Measurements from ENCODE around the gene INAFM1. TPM values are rescaled to one million over a fixed set of nuclear protein-coding genes. Genes with fewer than 3 reads are reported as not detected.
A peak's percentile ranks its signal among the peaks of the same experiment; 100 is the strongest.

INAFM1 gene
- polyA plus RNA-seq, 1 donor = 9.2 TPM

GRCh38 chr19:47312366-47313006, 37.8 kb downstream of the INAFM1 start:
- H3K27me3 ChIP-seq (ENCODE audit: control insufficient read depth, insufficient read depth, low read length) = peaks cover 2% of the 10 kb centered on the region
- no CpG with 5 or more reads among the region's 5 CpGs for WGBS (ENCODE audit: insufficient coverage, low lambda C conversion rate)
- H3K4me3 ChIP-seq (ENCODE audit: low read length) = no peak overlapping the region
- no peaks in the 10 kb centered on the region for H3K36me3 ChIP-seq (ENCODE audit: control insufficient read depth, insufficient read depth, low read length)
- H3K4me1 ChIP-seq (ENCODE audit: control insufficient read depth, insufficient read depth, low read length) = no peaks in the 10 kb centered on the region
- DNase-seq = no peak
- H3K27ac ChIP-seq (ENCODE audit: low read length) = no peak overlapping the region
- H3K9me3 ChIP-seq (ENCODE audit: control insufficient read depth, low read depth, low read length) = no peaks in the 10 kb centered on the region

GRCh38 chr19:47313754-47314295, 39.1 kb downstream of the INAFM1 start:
- no peaks in the 10 kb centered on the region for H3K4me1 ChIP-seq (ENCODE audit: control insufficient read depth, insufficient read depth, low read length)
- H3K4me3 ChIP-seq (ENCODE audit: low read length) = no peak overlapping the region
- no peaks in the 10 kb centered on the region for H3K9me3 ChIP-seq (ENCODE audit: control insufficient read depth, low read depth, low read length)
- DNase-seq = no peak
- WGBS (ENCODE audit: insufficient coverage, low lambda C conversion rate) = 100% methylated on average over 1 of the region's 10 CpGs
- H3K27me3 ChIP-seq (ENCODE audit: control insufficient read depth, insufficient read depth, low read length) = peaks cover 2% of the 10 kb centered on the region
- no peak overlapping the region for H3K27ac ChIP-seq (ENCODE audit: low read length)
- no peaks in the 10 kb centered on the region for H3K36me3 ChIP-seq (ENCODE audit: control insufficient read depth, insufficient read depth, low read length)

GRCh38 chr19:47315125-47315821, 40.6 kb downstream of the INAFM1 start:
- WGBS (ENCODE audit: insufficient coverage, low lambda C conversion rate) = no CpG with 5 or more reads among the region's 12 CpGs
- no peak overlapping the region for H3K4me3 ChIP-seq (ENCODE audit: low read length)

DNA sequence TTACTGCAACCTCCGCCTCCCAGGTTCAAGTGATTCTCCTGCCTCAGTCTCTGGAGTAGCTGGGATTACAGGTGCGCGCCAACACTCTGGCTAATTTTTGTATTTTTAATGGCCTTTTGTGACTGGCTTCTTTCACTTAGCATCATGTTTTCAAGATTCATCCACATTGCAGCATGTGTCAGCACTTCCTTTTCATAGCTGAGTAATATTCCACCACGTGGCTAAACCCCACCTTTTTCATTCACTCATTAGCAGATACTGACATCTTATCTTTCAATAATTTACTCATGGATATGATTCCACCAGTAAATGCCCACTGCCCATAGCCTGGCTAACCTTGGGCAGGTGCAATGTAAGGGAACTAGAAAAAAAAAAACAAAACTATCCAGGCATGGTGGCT, 41.8 kb downstream of the INAFM1 start:
- WGBS (ENCODE audit: insufficient coverage, low lambda C conversion rate) = 100% methylated on average over 1 of the region's 4 CpGs
- Histone ChIP-seq H3K4me1 (ENCODE audit: control insufficient read depth, insufficient read depth, low read length) (no peaks in the 10 kb centered on the region), H3K27me3 (ENCODE audit: control insufficient read depth, insufficient read depth, low read length) (no peaks in the 10 kb centered on the region), H3K36me3 (ENCODE audit: control insufficient read depth, insufficient read depth, low read length) (no peaks in the 10 kb centered on the region), H3K4me3 (ENCODE audit: low read length) (no peak overlapping the region), H3K27ac (ENCODE audit: low read length) (no peak overlapping the region), H3K9me3 (ENCODE audit: control insufficient read depth, low read depth, low read length) (peaks cover 4% of the 10 kb centered on the region)
- DNase-seq = no peak

More at GRCh38 chr19:47315125-47315821, 40.6 kb downstream of the INAFM1 start:
- Histone ChIP-seq H3K27me3 (ENCODE audit: control insufficient read depth, insufficient read depth, low read length) (no peaks in the 10 kb centered on the region), H3K36me3 (ENCODE audit: control insufficient read depth, insufficient read depth, low read length) (no peaks in the 10 kb centered on the region), H3K27ac (ENCODE audit: low read length) (no peak overlapping the region), H3K9me3 (ENCODE audit: control insufficient read depth, low read depth, low read length) (peaks cover 3% of the 10 kb centered on the region), H3K4me1 (ENCODE audit: control insufficient read depth, insufficient read depth, low read length) (no peaks in the 10 kb centered on the region)
- DNase-seq = peak in 1 of 2 donors; percentile 34

DNA sequence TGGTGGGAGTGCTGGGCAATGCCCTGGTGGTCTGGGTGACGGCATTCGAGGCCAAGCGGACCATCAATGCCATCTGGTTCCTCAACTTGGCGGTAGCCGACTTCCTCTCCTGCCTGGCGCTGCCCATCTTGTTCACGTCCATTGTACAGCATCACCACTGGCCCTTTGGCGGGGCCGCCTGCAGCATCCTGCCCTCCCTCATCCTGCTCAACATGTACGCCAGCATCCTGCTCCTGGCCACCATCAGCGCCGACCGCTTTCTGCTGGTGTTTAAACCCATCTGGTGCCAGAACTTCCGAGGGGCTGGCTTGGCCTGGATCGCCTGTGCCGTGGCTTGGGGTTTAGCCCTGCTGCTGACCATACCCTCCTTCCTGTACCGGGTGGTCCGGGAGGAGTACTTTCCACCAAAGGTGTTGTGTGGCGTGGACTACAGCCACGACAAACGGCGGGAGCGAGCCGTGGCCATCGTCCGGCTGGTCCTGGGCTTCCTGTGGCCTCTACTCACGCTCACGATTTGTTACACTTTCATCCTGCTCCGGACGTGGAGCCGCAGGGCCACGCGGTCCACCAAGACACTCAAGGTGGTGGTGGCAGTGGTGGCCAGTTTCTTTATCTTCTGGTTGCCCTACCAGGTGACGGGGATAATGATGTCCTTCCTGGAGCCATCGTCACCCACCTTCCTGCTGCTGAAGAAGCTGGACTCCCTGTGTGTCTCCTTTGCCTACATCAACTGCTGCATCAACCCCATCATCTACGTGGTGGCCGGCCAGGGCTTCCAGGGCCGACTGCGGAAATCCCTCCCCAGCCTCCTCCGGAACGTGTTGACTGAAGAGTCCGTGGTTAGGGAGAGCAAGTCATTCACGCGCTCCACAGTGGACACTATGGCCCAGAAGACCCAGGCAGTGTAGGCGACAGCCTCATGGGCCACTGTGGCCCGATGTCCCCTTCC, 45.5 kb downstream of the INAFM1 start:
- no peak overlapping the region for H3K4me3 ChIP-seq (ENCODE audit: low read length)
- peaks cover 4% of the 10 kb centered on the region for H3K27me3 ChIP-seq (ENCODE audit: control insufficient read depth, insufficient read depth, low read length)
- WGBS (ENCODE audit: insufficient coverage, low lambda C conversion rate) = no CpG with 5 or more reads among the region's 46 CpGs
- no peak overlapping the region for H3K27ac ChIP-seq (ENCODE audit: low read length)
- DNase-seq = no peak
- H3K4me1 ChIP-seq (ENCODE audit: control insufficient read depth, insufficient read depth, low read length) = no peaks in the 10 kb centered on the region
- no peaks in the 10 kb centered on the region for H3K36me3 ChIP-seq (ENCODE audit: control insufficient read depth, insufficient read depth, low read length)
- peaks cover 4% of the 10 kb centered on the region for H3K9me3 ChIP-seq (ENCODE audit: control insufficient read depth, low read depth, low read length)

DNA sequence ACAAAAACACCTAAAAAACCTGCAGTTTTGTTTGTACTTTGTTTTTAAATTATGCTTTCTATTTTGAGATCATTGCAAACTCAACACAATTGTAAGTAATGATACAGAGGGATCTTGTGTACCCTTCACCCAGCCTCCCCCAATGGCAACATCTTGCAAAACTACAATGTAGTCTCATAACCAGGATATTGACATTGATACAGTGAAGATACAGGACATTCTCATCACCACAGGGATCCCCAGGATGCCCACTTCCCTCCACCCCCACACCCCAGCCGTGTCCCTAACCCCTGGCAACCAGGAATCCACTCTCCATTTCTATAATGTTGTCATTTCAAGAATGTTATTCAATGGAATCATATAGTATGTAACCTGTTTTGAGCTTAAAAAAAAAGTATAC, 46.9 kb downstream of the INAFM1 start:
- H3K36me3 ChIP-seq (ENCODE audit: control insufficient read depth, insufficient read depth, low read length) = no peaks in the 10 kb centered on the region
- peaks cover 4% of the 10 kb centered on the region for H3K9me3 ChIP-seq (ENCODE audit: control insufficient read depth, low read depth, low read length)
- peaks cover 4% of the 10 kb centered on the region for H3K27me3 ChIP-seq (ENCODE audit: control insufficient read depth, insufficient read depth, low read length)
- no peak for DNase-seq
- H3K4me3 ChIP-seq (ENCODE audit: low read length) = no peak overlapping the region
- no peaks in the 10 kb centered on the region for H3K4me1 ChIP-seq (ENCODE audit: control insufficient read depth, insufficient read depth, low read length)
- H3K27ac ChIP-seq (ENCODE audit: low read length) = no peak overlapping the region
- WGBS (ENCODE audit: insufficient coverage, low lambda C conversion rate) = no CpG with 5 or more reads among the region's 1 CpG

DNA sequence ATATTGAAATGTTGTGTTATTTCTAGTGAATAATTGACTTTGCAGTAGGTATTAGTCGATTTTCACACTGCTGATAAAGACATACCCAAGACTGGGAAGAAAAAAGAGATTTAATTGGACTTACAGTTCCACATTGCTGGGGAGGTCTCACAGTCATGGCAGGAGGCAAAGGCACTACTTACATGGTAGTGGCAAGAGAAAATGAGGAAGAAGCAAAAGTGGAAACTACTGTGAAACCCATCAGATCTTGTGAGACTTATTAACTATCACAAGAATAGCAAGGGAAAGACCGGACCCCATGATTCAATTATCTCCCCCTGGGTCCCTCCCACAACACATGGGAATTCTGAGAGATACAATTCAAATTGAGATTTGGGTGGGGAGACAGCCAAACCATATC, 47.4 kb downstream of the INAFM1 start:
- WGBS (ENCODE audit: insufficient coverage, low lambda C conversion rate) = no CpG with 5 or more reads among the region's 2 CpGs
- no peaks in the 10 kb centered on the region for H3K36me3 ChIP-seq (ENCODE audit: control insufficient read depth, insufficient read depth, low read length)
- H3K27me3 ChIP-seq (ENCODE audit: control insufficient read depth, insufficient read depth, low read length) = peaks cover 4% of the 10 kb centered on the region
- peaks cover 4% of the 10 kb centered on the region for H3K9me3 ChIP-seq (ENCODE audit: control insufficient read depth, low read depth, low read length)
- H3K27ac ChIP-seq (ENCODE audit: low read length) = no peak overlapping the region
- no peaks in the 10 kb centered on the region for H3K4me1 ChIP-seq (ENCODE audit: control insufficient read depth, insufficient read depth, low read length)
- DNase-seq = no peak
- no peak overlapping the region for H3K4me3 ChIP-seq (ENCODE audit: low read length)

DNA sequence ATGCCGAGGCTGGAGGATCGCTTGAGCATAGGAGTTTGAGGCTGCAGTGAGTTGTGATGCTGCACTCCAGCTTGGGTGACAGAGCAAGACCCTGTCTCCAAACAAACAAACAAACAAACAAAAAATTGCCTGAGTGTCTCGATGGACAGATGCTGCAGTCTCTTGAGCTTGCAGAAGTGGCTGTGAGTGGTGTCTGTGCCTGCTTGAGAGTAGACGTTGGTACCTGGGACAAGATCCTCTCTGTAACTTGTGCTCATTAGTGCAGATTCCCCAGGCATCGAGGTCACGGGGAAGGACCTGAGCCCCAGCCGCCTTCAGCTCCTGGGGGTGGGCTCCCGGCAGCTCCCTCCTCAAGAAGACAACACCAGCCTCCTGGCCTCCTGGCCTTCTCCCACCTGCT, 48.7 kb downstream of the INAFM1 start:
- Histone ChIP-seq H3K27me3 (ENCODE audit: control insufficient read depth, insufficient read depth, low read length) (peaks cover 4% of the 10 kb centered on the region), H3K4me3 (ENCODE audit: low read length) (peak overlapping the region; percentile 0), H3K36me3 (ENCODE audit: control insufficient read depth, insufficient read depth, low read length) (no peaks in the 10 kb centered on the region), H3K27ac (ENCODE audit: low read length) (no peak overlapping the region), H3K9me3 (ENCODE audit: control insufficient read depth, low read depth, low read length) (peaks cover 4% of the 10 kb centered on the region), H3K4me1 (ENCODE audit: control insufficient read depth, insufficient read depth, low read length) (no peaks in the 10 kb centered on the region)
- DNase-seq = no peak
- no CpG with 5 or more reads among the region's 8 CpGs for WGBS (ENCODE audit: insufficient coverage, low lambda C conversion rate)

GRCh38 chr19:47323872-47324271, 49.2 kb downstream of the INAFM1 start:
- peaks cover 4% of the 10 kb centered on the region for H3K27me3 ChIP-seq (ENCODE audit: control insufficient read depth, insufficient read depth, low read length)
- H3K36me3 ChIP-seq (ENCODE audit: control insufficient read depth, insufficient read depth, low read length) = no peaks in the 10 kb centered on the region
- no peak for DNase-seq
- peaks cover 4% of the 10 kb centered on the region for H3K9me3 ChIP-seq (ENCODE audit: control insufficient read depth, low read depth, low read length)
- no peaks in the 10 kb centered on the region for H3K4me1 ChIP-seq (ENCODE audit: control insufficient read depth, insufficient read depth, low read length)
- peak overlapping the region; percentile 0 for H3K4me3 ChIP-seq (ENCODE audit: low read length)
- 92% methylated on average over 2 of the region's 12 CpGs for WGBS (ENCODE audit: insufficient coverage, low lambda C conversion rate)
- peak overlapping the region; percentile 23 for H3K27ac ChIP-seq (ENCODE audit: low read length)

- Histone ChIP-seq H3K36me3 (ENCODE audit: control insufficient read depth, insufficient read depth, low read length) (no peaks in the 10 kb centered on the region), H3K27ac (ENCODE audit: low read length) (peak overlapping the region; percentile 23), H3K4me3 (ENCODE audit: low read length) (no peak overlapping the region), H3K9me3 (ENCODE audit: control insufficient read depth, low read depth, low read length) (peaks cover 4% of the 10 kb centered on the region), H3K27me3 (ENCODE audit: control insufficient read depth, insufficient read depth, low read length) (peaks cover 4% of the 10 kb centered on the region), H3K4me1 (ENCODE audit: control insufficient read depth, insufficient read depth, low read length) (no peaks in the 10 kb centered on the region)
- no CpG with 5 or more reads among the region's 9 CpGs for WGBS (ENCODE audit: insufficient coverage, low lambda C conversion rate)
- DNase-seq = no peak
These were observed 49.8 kb downstream of the INAFM1 start for GRCh38 chr19:47324502-47324901.
